ENCODE measurements around the gene AP2S1.

GRCh38 chr19:46803555-46803954, 47.1 kb downstream of the AP2S1 start:
- TF ChIP-seq CTCF (IDR thresholded peaks at IDR 0.05; ENCODE audit: low read depth, low read length): no peak
- no peak for TF ChIP-seq POLR2A (IDR thresholded peaks at IDR 0.05; ENCODE audit: extremely low read depth, insufficient read length)

All from NB4 (cell line).